H1 (cell line): ENCODE data around the gene ICAM2.

Source experiments
- CTCF ChIP-seq, 3 experiments: IDR thresholded peaks; 1 replicate in 2 of 3; 2 replicates in 1 of 3; pipeline versions ENCODE4 v1.5.1 to v1.6.1; 2011; ENCODE audit warnings: low read length in 3 of 3, mild to moderate bottlenecking in 3 of 3, inconsistent platforms in 2 of 3, low read depth in 1 of 3, moderate library complexity in 1 of 3; ENCODE audit not compliant: insufficient read depth in 1 of 3; ENCODE audit errors: control extremely low read depth in 1 of 3
- EGR1 ChIP-seq: IDR thresholded peaks from 2 replicates; pipeline ENCODE4 v1.6.1; 2011; ENCODE audit warnings: low read depth, low read length, borderline replicate concordance
- HDAC6 ChIP-seq: IDR thresholded peaks from one replicate; pipeline ENCODE4 v1.7.1; 2012; ENCODE audit warnings: low read depth, mild to moderate bottlenecking, inconsistent platforms, low read length, moderate library complexity
- MAX ChIP-seq: IDR thresholded peaks from 2 replicates; pipeline ENCODE4 v1.6.1; 2012; ENCODE audit warnings: inconsistent platforms
- PHF8 ChIP-seq: fragments of 200-600 bp; sonication (generic); conservative IDR thresholded peaks from 2 replicates; pipeline ENCODE4 v1.7.1; 2012; ENCODE audit warnings: low read depth, mild to moderate bottlenecking, inconsistent platforms, low read length, moderate library complexity
- POLR2A ChIP-seq, 2 experiments: IDR thresholded peaks; 1 replicate in 1 of 2; 2 replicates in 1 of 2; pipeline ENCODE4 v1.6.1; 2011; ENCODE audit warnings: low read depth in 2 of 2, low read length in 2 of 2, mild to moderate bottlenecking in 2 of 2; ENCODE audit errors: control extremely low read depth in 1 of 2
- POU5F1 ChIP-seq: IDR thresholded peaks from 2 replicates; pipeline ENCODE4 v1.6.1; 2011; ENCODE audit warnings: low read depth, mild to moderate bottlenecking, low read length, moderate library complexity
- SIN3A ChIP-seq, 2 experiments: IDR thresholded peaks in 1 of 2; conservative IDR thresholded peaks in 1 of 2; 2 replicates each; pipeline ENCODE4 v1.6.1; 2011 to 2012; ENCODE audit warnings: low read length in 2 of 2, improper control_type of control experiment in 1 of 2, low read depth in 1 of 2, mild to moderate bottlenecking in 1 of 2
- SIX5 ChIP-seq: IDR thresholded peaks from 2 replicates; pipeline ENCODE4 v1.6.1; 2011; ENCODE audit warnings: mild to moderate bottlenecking, low read depth, low read length
- SP1 ChIP-seq: IDR thresholded peaks from 2 replicates; pipeline ENCODE4 v1.6.1; 2011; ENCODE audit warnings: low read depth, low read length
- SRF ChIP-seq: IDR thresholded peaks from 2 replicates; pipeline ENCODE4 v1.6.1; 2011; ENCODE audit warnings: mild to moderate bottlenecking, low read depth, low read length, moderate library complexity
- SUZ12 ChIP-seq: fragments of 200-600 bp; sonication (generic); IDR thresholded peaks from 2 replicates; pipeline ENCODE4 v1.6.1; 2012; ENCODE audit warnings: mild to moderate bottlenecking, inconsistent platforms, low read length, moderate library complexity, mixed read lengths
- TCF12 ChIP-seq: IDR thresholded peaks from 2 replicates; pipeline ENCODE4 v1.6.1; 2011; ENCODE audit warnings: low read depth, mild to moderate bottlenecking, low read length

- TF ChIP-seq EGR1 = no peak
- TF ChIP-seq TCF12 = no peak
- no peak for TF ChIP-seq CTCF (IDR thresholded peaks at IDR 0.05; ENCODE audit: control extremely low read depth in 1 of 3, insufficient read depth in 1 of 3, low read depth in 1 of 3, low read length in 3 of 3)
- TF ChIP-seq POLR2A (IDR thresholded peaks at IDR 0.05; ENCODE audit: control extremely low read depth in 1 of 2, low read depth in 2 of 2, low read length in 2 of 2) = no peak
- TF ChIP-seq POU5F1 = no peak
- TF ChIP-seq PHF8 = no peak
- no peak for TF ChIP-seq MAX
- no peak for TF ChIP-seq SIN3A (conservative IDR thresholded peaks at IDR 0.05 in 1 of 2, IDR thresholded peaks at IDR 0.05 in 1 of 2; ENCODE audit: low read depth in 1 of 2, low read length in 2 of 2)
- TF ChIP-seq SUZ12 = no peak
- TF ChIP-seq SIX5 = no peak
- no peak for TF ChIP-seq SP1
- no peak for TF ChIP-seq SRF
- TF ChIP-seq HDAC6 = no peak
These were observed 47.2 kb upstream of the ICAM2 start for GRCh38 chr17:64067657-64068056.
